ENCODE measurements around the gene ANKRD13C. TPM values are rescaled to one million over a fixed set of nuclear protein-coding genes. Genes with fewer than 3 reads are reported as not detected.

Gene ANKRD13C
- total RNA-seq, 1 experiment from 2014 or later, result 14.8 TPM

- in situ Hi-C loops (cut with HindIII; ENCODE audit: low pct_unique_long_range_greater_than_20kb, low sequenced_read_pairs), result no loop called here
- DNase-seq (ENCODE audit: low read depth), result no peak
Observed at GRCh38 chr1:70247122-70247521, 107.4 kb downstream of the ANKRD13C start.

- in situ Hi-C loops (cut with HindIII; ENCODE audit: low pct_unique_long_range_greater_than_20kb, low sequenced_read_pairs), result no loop called here
- no peak for DNase-seq (ENCODE audit: low read depth)
Observed at GRCh38 chr1:70239940-70240339, 114.6 kb downstream of the ANKRD13C start.

- DNase-seq (ENCODE audit: low read depth), result no peak
- in situ Hi-C loops (cut with HindIII; ENCODE audit: low pct_unique_long_range_greater_than_20kb, low sequenced_read_pairs), result no loop called here
Observed at GRCh38 chr1:70234733-70235132, 119.8 kb downstream of the ANKRD13C start.

GRCh38 chr1:70231475-70231874 is 123.0 kb downstream of the ANKRD13C start:
- in situ Hi-C loops (cut with HindIII; ENCODE audit: low pct_unique_long_range_greater_than_20kb, low sequenced_read_pairs), result no loop called here
- no peak for DNase-seq (ENCODE audit: low read depth)

- in situ Hi-C loops (cut with HindIII; ENCODE audit: low pct_unique_long_range_greater_than_20kb, low sequenced_read_pairs), result no loop called here
Observed at GRCh38 chr1:70228670-70229069, 125.9 kb downstream of the ANKRD13C start.

GRCh38 chr1:70227439-70227838 is 127.1 kb downstream of the ANKRD13C start:
- in situ Hi-C loops (cut with HindIII; ENCODE audit: low pct_unique_long_range_greater_than_20kb, low sequenced_read_pairs), result no loop called here
- DNase-seq (ENCODE audit: low read depth), result no peak

More at GRCh38 chr1:70228670-70229069, 125.9 kb downstream of the ANKRD13C start:
- DNase-seq (ENCODE audit: low read depth), result no peak

- in situ Hi-C loops (cut with HindIII; ENCODE audit: low pct_unique_long_range_greater_than_20kb, low sequenced_read_pairs), result no loop called here
- DNase-seq (ENCODE audit: low read depth), result no peak
Observed at GRCh38 chr1:70224954-70225353, 129.6 kb downstream of the ANKRD13C start.

- DNase-seq (ENCODE audit: low read depth), result no peak
- in situ Hi-C loops (cut with HindIII; ENCODE audit: low pct_unique_long_range_greater_than_20kb, low sequenced_read_pairs), result no loop called here
Observed at GRCh38 chr1:70222716-70223235, 131.7 kb downstream of the ANKRD13C start.

- in situ Hi-C loops (cut with HindIII; ENCODE audit: low pct_unique_long_range_greater_than_20kb, low sequenced_read_pairs), result no loop called here
- DNase-seq (ENCODE audit: low read depth), result peak; percentile 91
Observed at GRCh38 chr1:70221238-70222121, 133.0 kb downstream of the ANKRD13C start, which contains the start of gene SRSF11. Gene SRSF11 (plus strand): TSS chr1:70221380. CDS start chr1:70221637, 257 bp downstream.

- in situ Hi-C loops (cut with HindIII; ENCODE audit: low pct_unique_long_range_greater_than_20kb, low sequenced_read_pairs), result no loop called here
- no peak for DNase-seq (ENCODE audit: low read depth)
Observed at GRCh38 chr1:70220517-70221237, 133.8 kb downstream of the ANKRD13C start.

- in situ Hi-C loops (cut with HindIII; ENCODE audit: low pct_unique_long_range_greater_than_20kb, low sequenced_read_pairs), result no loop called here
- no peak for DNase-seq (ENCODE audit: low read depth)
Observed at GRCh38 chr1:70220015-70220414, 134.5 kb downstream of the ANKRD13C start.

GRCh38 chr1:70211541-70211940 is 143.0 kb downstream of the ANKRD13C start:
- DNase-seq (ENCODE audit: low read depth), result no peak
- in situ Hi-C loops (cut with HindIII; ENCODE audit: low pct_unique_long_range_greater_than_20kb, low sequenced_read_pairs), result no loop called here

GRCh38 chr1:70210820-70211219 is 143.7 kb downstream of the ANKRD13C start:
- DNase-seq (ENCODE audit: low read depth), result no peak
- in situ Hi-C loops (cut with HindIII; ENCODE audit: low pct_unique_long_range_greater_than_20kb, low sequenced_read_pairs), result no loop called here

Other genes with a start within 250 kb of the ANKRD13C start
- gene LRRC40, start 149.1 kb downstream of the ANKRD13C start, total RNA-seq (2014; rRNA removed; shearing (Covaris generic); ENCODE audit: low replicate concordance), result 11.7 and 14.3 TPM in 2 replicates
- gene SRSF11, start 133.3 kb downstream of the ANKRD13C start, total RNA-seq (2014; rRNA removed; shearing (Covaris generic); ENCODE audit: low replicate concordance), result 51.2 and 76.2 TPM in 2 replicates
- 1.7 and 3.6 TPM in 2 replicates for gene CTH, start 56.5 kb upstream of the ANKRD13C start, total RNA-seq (2014; rRNA removed; shearing (Covaris generic); ENCODE audit: low replicate concordance)